Astrocyte (in vitro differentiated cells and primary cell): Measurements from ENCODE around the gene CNGB1. TPM values are rescaled to one million over a fixed set of nuclear protein-coding genes. Genes with fewer than 3 reads are reported as not detected.
"Not testable (repeated sequence)": the region's sequence is repeated elsewhere in the genome, so short reads cannot be mapped to it uniquely, and the experiment has no call there.

ENCODE experiments used
- DNase-seq: peaks from one replicate; pipeline ENCODE4 v3.0.0-alpha.2; 2010; ENCODE audit warnings: low read depth
- FAIRE-seq: peaks from 2 replicates; lab custom pipeline; 2011; peaks lifted over from hg19 to GRCh38; lab: Jason Lieb, UNC
- H2AFZ ChIP-seq: 2 replicates; pipeline ENCODE4 v1.6.0; 2012; ENCODE audit warnings: low read depth, low read length, inconsistent platforms
- H3K27ac ChIP-seq: 2 replicates; pipeline ENCODE4 v1.5.1; 2011; ENCODE audit warnings: low read depth, low read length, inconsistent platforms
- H3K27me3 ChIP-seq: 2 replicates; pipeline ENCODE4 v1.6.0; 2011; ENCODE audit warnings: low read length, inconsistent platforms; ENCODE audit not compliant: insufficient read depth
- H3K36me3 ChIP-seq: 2 replicates; pipeline ENCODE4 v1.5.1; 2011; ENCODE audit warnings: low read length, inconsistent platforms; ENCODE audit not compliant: insufficient read depth
- H3K4me1 ChIP-seq: 2 replicates; pipeline ENCODE4 v1.5.1; 2011; ENCODE audit warnings: low read length, inconsistent platforms; ENCODE audit not compliant: insufficient read depth
- H3K4me2 ChIP-seq: 2 replicates; pipeline ENCODE4 v1.6.0; 2012; ENCODE audit warnings: low read length, inconsistent platforms
- H3K4me3 ChIP-seq: 2 replicates; pipeline ENCODE4 v1.5.1; 2011; ENCODE audit warnings: low read depth, mild to moderate bottlenecking, low read length, inconsistent platforms; ENCODE audit not compliant: insufficient read depth
- H3K79me2 ChIP-seq: 2 replicates; pipeline ENCODE4 v1.6.0; 2012; ENCODE audit warnings: mild to moderate bottlenecking, low read length, inconsistent platforms; ENCODE audit not compliant: insufficient read depth
- H3K9ac ChIP-seq: 2 replicates; pipeline ENCODE4 v1.6.0; 2012; ENCODE audit warnings: mild to moderate bottlenecking, low read length, inconsistent platforms
- H3K9me3 ChIP-seq: 2 replicates; pipeline ENCODE4 v1.5.1; 2012; ENCODE audit warnings: low read depth, mild to moderate bottlenecking, low read length, inconsistent platforms; ENCODE audit not compliant: insufficient read depth
- H4K20me1 ChIP-seq: 2 replicates; pipeline ENCODE4 v1.6.0; 2012; ENCODE audit warnings: low read length, inconsistent platforms; ENCODE audit not compliant: insufficient read depth
- H3K27ac Mint-ChIP-seq: one replicate; pipeline ENCODE4 v1.8.0; 2021; ENCODE audit warnings: mild to moderate bottlenecking, mixed read lengths; ENCODE audit not compliant: unreplicated experiment
- H3K27me3 Mint-ChIP-seq: one replicate; pipeline ENCODE4 v1.8.0; 2021; ENCODE audit warnings: low read depth, mixed read lengths; ENCODE audit not compliant: unreplicated experiment
- H3K36me3 Mint-ChIP-seq: one replicate; pipeline ENCODE4 v1.8.0; 2021; ENCODE audit warnings: low read depth, mixed read lengths; ENCODE audit not compliant: unreplicated experiment
- H3K4me1 Mint-ChIP-seq: one replicate; pipeline ENCODE4 v1.8.0; 2021; ENCODE audit warnings: low read depth, mixed read lengths; ENCODE audit not compliant: unreplicated experiment
- H3K4me3 Mint-ChIP-seq: one replicate; pipeline ENCODE4 v1.8.0; 2021; ENCODE audit warnings: mild to moderate bottlenecking, moderate library complexity, mixed read lengths; ENCODE audit not compliant: unreplicated experiment
- H3K9me3 Mint-ChIP-seq: one replicate; pipeline ENCODE4 v1.8.0; 2021; ENCODE audit warnings: mild to moderate bottlenecking, mixed read lengths; ENCODE audit not compliant: unreplicated experiment
- EZH2 ChIP-seq: IDR thresholded peaks from 2 replicates; pipeline ENCODE4 v1.6.1; 2012; ENCODE audit warnings: mild to moderate bottlenecking, low read length, inconsistent platforms; ENCODE audit not compliant: insufficient read depth
- total RNA-seq: library from RNA; stranded (reverse); gene quantifications from 2 replicates; pipeline ENCODE4 v1.2.1, GENCODE V29; 2021
- TF ChIP-seq, protein P1 (sequence below): IDR thresholded peaks from 2 replicates; pipeline ENCODE4 v1.5.1; 2011; ENCODE audit warnings: low read depth, mild to moderate bottlenecking, inconsistent platforms, low read length, moderate library complexity; ENCODE audit not compliant: insufficient read depth

Gene CNGB1
- total RNA-seq, 1 donor from 2014 or later, result not detected

- H3K27me3 Mint-ChIP-seq, result peaks cover 38% of the 10 kb centered on the region
- H3K4me3 Mint-ChIP-seq, result no peak overlapping the region
- H3K4me1 ChIP-seq, result peaks cover 10% of the 10 kb centered on the region
- no peak overlapping the region for H3K27ac ChIP-seq
- DNase-seq, result no peak
- no peaks in the 10 kb centered on the region for H4K20me1 ChIP-seq
- no peak overlapping the region for H2AFZ ChIP-seq
- H3K4me2 ChIP-seq, result no peak overlapping the region
- peaks cover 3% of the 10 kb centered on the region for H3K36me3 Mint-ChIP-seq
- FAIRE-seq, result no peak
- H3K9ac ChIP-seq, result no peak overlapping the region
- no peaks in the 10 kb centered on the region for H3K4me1 Mint-ChIP-seq
- H3K9me3 ChIP-seq, result no peaks in the 10 kb centered on the region
- H3K9me3 Mint-ChIP-seq, result no peaks in the 10 kb centered on the region
- H3K79me2 ChIP-seq, result no peaks in the 10 kb centered on the region
- H3K4me3 ChIP-seq, result no peak overlapping the region
- TF ChIP-seq EZH2, result no peak
- TF ChIP-seq, protein P1, sequence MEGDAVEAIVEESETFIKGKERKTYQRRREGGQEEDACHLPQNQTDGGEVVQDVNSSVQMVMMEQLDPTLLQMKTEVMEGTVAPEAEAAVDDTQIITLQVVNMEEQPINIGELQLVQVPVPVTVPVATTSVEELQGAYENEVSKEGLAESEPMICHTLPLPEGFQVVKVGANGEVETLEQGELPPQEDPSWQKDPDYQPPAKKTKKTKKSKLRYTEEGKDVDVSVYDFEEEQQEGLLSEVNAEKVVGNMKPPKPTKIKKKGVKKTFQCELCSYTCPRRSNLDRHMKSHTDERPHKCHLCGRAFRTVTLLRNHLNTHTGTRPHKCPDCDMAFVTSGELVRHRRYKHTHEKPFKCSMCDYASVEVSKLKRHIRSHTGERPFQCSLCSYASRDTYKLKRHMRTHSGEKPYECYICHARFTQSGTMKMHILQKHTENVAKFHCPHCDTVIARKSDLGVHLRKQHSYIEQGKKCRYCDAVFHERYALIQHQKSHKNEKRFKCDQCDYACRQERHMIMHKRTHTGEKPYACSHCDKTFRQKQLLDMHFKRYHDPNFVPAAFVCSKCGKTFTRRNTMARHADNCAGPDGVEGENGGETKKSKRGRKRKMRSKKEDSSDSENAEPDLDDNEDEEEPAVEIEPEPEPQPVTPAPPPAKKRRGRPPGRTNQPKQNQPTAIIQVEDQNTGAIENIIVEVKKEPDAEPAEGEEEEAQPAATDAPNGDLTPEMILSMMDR, result no peak
- H3K27me3 ChIP-seq, result peaks cover 12% of the 10 kb centered on the region
- no peak overlapping the region for H3K27ac Mint-ChIP-seq
- H3K36me3 ChIP-seq, result no peaks in the 10 kb centered on the region
These were observed 11.5 kb upstream of the CNGB1 start for GRCh38 chr16:57982385-57982784.

- Histone ChIP-seq H3K9ac (no peak overlapping the region), H3K27me3 (peaks cover 12% of the 10 kb centered on the region), H3K9me3 (no peaks in the 10 kb centered on the region), H2AFZ (no peak overlapping the region), H4K20me1 (no peaks in the 10 kb centered on the region), H3K4me1 (peaks cover 10% of the 10 kb centered on the region), H3K36me3 (no peaks in the 10 kb centered on the region), H3K4me3 (no peak overlapping the region), H3K27ac (no peak overlapping the region), H3K4me2 (no peak overlapping the region), H3K79me2 (no peaks in the 10 kb centered on the region)
- no peak for DNase-seq
- H3K27ac Mint-ChIP-seq, result no peak overlapping the region
- TF ChIP-seq, protein P1, result no peak
- no peak for TF ChIP-seq EZH2
- peaks cover 31% of the 10 kb centered on the region for H3K27me3 Mint-ChIP-seq
- H3K36me3 Mint-ChIP-seq, result peaks cover under 1% of the 10 kb centered on the region
- no peak overlapping the region for H3K4me3 Mint-ChIP-seq
- H3K9me3 Mint-ChIP-seq, result no peaks in the 10 kb centered on the region
- no peak for FAIRE-seq
- no peaks in the 10 kb centered on the region for H3K4me1 Mint-ChIP-seq
These were observed 10.7 kb upstream of the CNGB1 start for GRCh38 chr16:57981636-57982035.

GRCh38 chr16:57979006-57979585 is 8.2 kb upstream of the CNGB1 start:
- Mint-ChIP-seq H3K9me3 (no peaks in the 10 kb centered on the region), H3K36me3 (no peaks in the 10 kb centered on the region), H3K4me1 (no peaks in the 10 kb centered on the region), H3K4me3 (no peak overlapping the region), H3K27me3 (peaks cover 17% of the 10 kb centered on the region), H3K27ac (no peak overlapping the region)
- Histone ChIP-seq H3K4me2 (no peak overlapping the region), H3K27ac (no peak overlapping the region), H3K4me1 (no peaks in the 10 kb centered on the region), H3K4me3 (no peak overlapping the region), H3K36me3 (no peaks in the 10 kb centered on the region), H3K27me3 (peaks cover 2% of the 10 kb centered on the region), H4K20me1 (no peaks in the 10 kb centered on the region), H3K9ac (no peak overlapping the region), H3K9me3 (no peaks in the 10 kb centered on the region), H3K79me2 (no peaks in the 10 kb centered on the region), H2AFZ (no peak overlapping the region)
- DNase-seq, result no peak
- FAIRE-seq, result no peak
- TF ChIP-seq, protein P1, result no peak
- TF ChIP-seq EZH2, result no peak

DNA sequence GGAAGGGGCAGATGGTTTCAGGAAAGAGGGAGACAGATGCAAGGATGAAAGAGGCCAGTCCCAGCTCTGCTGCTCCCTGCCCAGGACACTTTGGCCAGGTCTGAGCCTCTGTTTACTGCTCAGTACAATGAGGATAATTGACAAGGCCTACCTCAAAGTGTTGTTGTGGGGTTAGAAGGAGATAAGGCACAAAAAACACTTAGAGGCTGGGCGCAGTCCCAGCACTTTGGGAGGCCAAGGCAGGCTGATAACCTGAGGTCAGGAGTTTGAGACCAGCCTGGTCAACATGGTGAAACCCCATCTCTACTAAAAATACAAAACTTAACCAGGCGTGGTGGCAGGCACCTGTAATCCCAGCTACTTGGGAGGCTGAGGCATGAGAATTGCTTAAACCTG is 7.1 kb upstream of the CNGB1 start:
- H3K27me3 Mint-ChIP-seq, result peaks cover 22% of the 10 kb centered on the region
- not testable (repeated sequence) for FAIRE-seq, H4K20me1 ChIP-seq, H3K27ac Mint-ChIP-seq, H3K9ac ChIP-seq, H3K9me3 Mint-ChIP-seq, H2AFZ ChIP-seq, H3K4me1 Mint-ChIP-seq, H3K36me3 ChIP-seq, H3K4me1 ChIP-seq, H3K27ac ChIP-seq, H3K36me3 Mint-ChIP-seq, DNase-seq, H3K79me2 ChIP-seq, H3K4me3 Mint-ChIP-seq, H3K9me3 ChIP-seq, H3K4me2 ChIP-seq, H3K27me3 ChIP-seq, H3K4me3 ChIP-seq
